ENCODE data around the gene PLK3. TPM values are rescaled to one million over a fixed set of nuclear protein-coding genes. Genes with fewer than 3 reads are reported as not detected.

The PLK3 gene
- total and polyA plus RNA-seq, 9 of the 15 experiments (the other 6 are each of a cell fraction or from before 2014, with no cell fraction given), result 0.52 to 22.7 (median 11.0) TPM

GRCh38 chr1:44801491-44802305 is 1.5 kb downstream of the PLK3 start (continued):
- TF ChIP-seq DIDO1 (tag; IDR thresholded peaks at IDR 0.05; ENCODE audit: low read depth) (no peak), ZNF518B (CRISPR knock-in tag; IDR thresholded peaks at IDR 0.05) (no peak), E2F6 (IDR thresholded peaks at IDR 0.05; ENCODE audit: borderline replicate concordance in 1 of 2, extremely low read depth in 1 of 2, insufficient read depth in 1 of 2, insufficient read length in 1 of 2, low read depth in 1 of 2, low read length in 1 of 2, poor library complexity in 1 of 2, severe bottlenecking in 1 of 2) (no peak), REST (IDR thresholded peaks at IDR 0.05; ENCODE audit: borderline replicate concordance) (no peak), REST (CRISPR knock-in tag; IDR thresholded peaks at IDR 0.05; ENCODE audit: low read depth) (no peak), HNRNPL (IDR thresholded peaks at IDR 0.05; ENCODE audit: low read depth, low read length) (no peak), ZNF140 (CRISPR knock-in tag; IDR thresholded peaks at IDR 0.05) (no peak), CEBPG (CRISPR knock-in tag; IDR thresholded peaks at IDR 0.05) (peak; percentile 15; the same call in 1 of the 2 replicates), CEBPG (tag; conservative IDR thresholded peaks at IDR 0.05 in 1 of 2, IDR thresholded peaks at IDR 0.05 in 1 of 2) (no peak), ASH1L (IDR thresholded peaks at IDR 0.05; ENCODE audit: borderline replicate concordance, low read depth, partially characterized antibody) (no peak), ZNF830 (CRISPR knock-in tag; IDR thresholded peaks at IDR 0.05) (no peak), ZNF239 (CRISPR knock-in tag; IDR thresholded peaks at IDR 0.05) (no peak), ESRRA (IDR thresholded peaks at IDR 0.05; ENCODE audit: borderline replicate concordance, low read depth) (no peak), ELF2 (CRISPR knock-in tag; IDR thresholded peaks at IDR 0.05) (no peak)
